GM12878 (cell line): ENCODE results near the gene LRCH3. TPM values are rescaled to one million over a fixed set of nuclear protein-coding genes. Genes with fewer than 3 reads are reported as not detected.

ENCODE experiments used
- BRCA1 ChIP-seq: IDR thresholded peaks from 2 replicates; pipeline ENCODE4 v1.6.1; 2011; ENCODE audit warnings: low read depth, low read length, improper control_type of control experiment
- CREB1 ChIP-seq: IDR thresholded peaks from 2 replicates; pipeline ENCODE4 v1.6.1; 2012; ENCODE audit warnings: low read depth, mild to moderate bottlenecking, inconsistent platforms
- EZH2 ChIP-seq: IDR thresholded peaks from 2 replicates; pipeline ENCODE4 v1.6.1; 2012; ENCODE audit warnings: low read depth, mild to moderate bottlenecking, control low read depth, inconsistent platforms, low read length, borderline replicate concordance; ENCODE audit not compliant: control insufficient read depth
- FOS ChIP-seq: IDR thresholded peaks from 3 replicates; pipeline ENCODE4 v1.6.1; 2011; ENCODE audit warnings: borderline replicate concordance; ENCODE audit not compliant: insufficient read length; ENCODE audit errors: extremely low read depth
- FOXM1 ChIP-seq: IDR thresholded peaks from 2 replicates; pipeline ENCODE4 v1.6.1; 2012; ENCODE audit warnings: low read depth, mild to moderate bottlenecking, inconsistent platforms, low read length, moderate library complexity
- IKZF1 ChIP-seq: fragments of 450-650 bp; conservative IDR thresholded peaks from 2 replicates; pipeline ENCODE4 v1.6.1; 2017; ENCODE audit warnings: antibody characterized with exemption, mild to moderate bottlenecking
- IKZF2 ChIP-seq, 2 experiments: fragments of 450-650 bp; IDR thresholded peaks; 2 replicates each; pipeline ENCODE4 v1.6.1; 2017; ENCODE audit warnings: mild to moderate bottlenecking in 2 of 2, moderate library complexity in 2 of 2
- MTA2 ChIP-seq: fragments of 450-650 bp; IDR thresholded peaks from 2 replicates; pipeline ENCODE4 v1.6.1; 2016; ENCODE audit warnings: low read depth, mild to moderate bottlenecking, moderate library complexity
- NR2F1 ChIP-seq: fragments of 450-650 bp; conservative IDR thresholded peaks from 2 replicates; pipeline ENCODE4 v1.6.1; 2017; ENCODE audit warnings: mild to moderate bottlenecking
- NRF1 ChIP-seq: conservative IDR thresholded peaks from 2 replicates; pipeline ENCODE4 v1.6.1; 2011; ENCODE audit warnings: mild to moderate bottlenecking, low read depth, low read length, improper control_type of control experiment
- PML ChIP-seq: IDR thresholded peaks from 2 replicates; pipeline ENCODE4 v1.6.1; 2012; ENCODE audit warnings: low read length, inconsistent platforms
- RAD51 ChIP-seq: fragments of 450-650 bp; IDR thresholded peaks from 2 replicates; pipeline ENCODE4 v1.6.1; 2016; ENCODE audit warnings: moderate library complexity, mild to moderate bottlenecking, inconsistent platforms
- RBBP5 ChIP-seq: fragments of 200-600 bp; sonication (generic); conservative IDR thresholded peaks from 2 replicates; pipeline ENCODE4 v1.6.1; 2016
- SREBF2 ChIP-seq: IDR thresholded peaks from 2 replicates; pipeline ENCODE4 v1.6.1; 2012; ENCODE audit warnings: mild to moderate bottlenecking, low read length
- TBL1XR1 ChIP-seq: IDR thresholded peaks from 2 replicates; pipeline ENCODE4 v1.6.1; 2012; ENCODE audit warnings: low read depth, low read length, improper control_type of control experiment
- ZNF207 ChIP-seq: fragments of 450-650 bp; IDR thresholded peaks from 2 replicates; pipeline ENCODE4 v1.6.1; 2014; ENCODE audit warnings: antibody characterized with exemption, mild to moderate bottlenecking, borderline replicate concordance
- ZNF274 ChIP-seq: IDR thresholded peaks from one replicate; pipeline ENCODE4 v1.8.0; 2011; ENCODE audit not compliant: insufficient read length, insufficient read depth
- polyA plus RNA-seq, 11 experiments: library from polyadenylated mRNA; depleted of rRNA in 4 of 11; unstranded in 6 of 11; stranded (reverse) in 5 of 11; fragments of >200 nt; fragmentation: Nextera tagmentation in 4 of 11; fragmentation: Illumina TruSeq in 1 of 11; extraction: Ambion mirVana in 4 of 11; extraction: Trizol in 1 of 11; gene quantifications; 1 replicate in 1 of 11; 2 replicates in 10 of 11; pipeline versions ENCODE4 v1.2.1 to v1.2.3, GENCODE V29; 2011 to 2016; ENCODE audit warnings: inconsistent platforms in 2 of 11, missing spikeins in 2 of 11, low read depth in 1 of 11
- total RNA-seq, 4 experiments: library from RNA; depleted of rRNA in 3 of 4; stranded (reverse); fragments of >200 nt in 3 of 4; fragmentation: Illumina TruSeq in 1 of 4; extraction: Trizol in 1 of 4; gene quantifications; 2 replicates each; pipeline versions ENCODE4 v1.2.1 to v1.2.3, GENCODE V29; 2013 to 2021
- TF ChIP-seq, protein P1 (sequence below): fragments of 150-350 bp; IDR thresholded peaks from 2 replicates; pipeline ENCODE4 v1.6.1; 2014; ENCODE audit warnings: mild to moderate bottlenecking, low read depth, low read length
- TF ChIP-seq, protein P2 (sequence below): IDR thresholded peaks from 2 replicates; pipeline ENCODE4 v1.6.1; 2011; ENCODE audit warnings: low read depth, mild to moderate bottlenecking, low read length, moderate library complexity, borderline replicate concordance; ENCODE audit errors: extremely low read depth
- TF ChIP-seq, protein P3 (sequence below): fragments of 450-650 bp; IDR thresholded peaks from 2 replicates; pipeline ENCODE4 v1.6.1; 2017; ENCODE audit warnings: borderline replicate concordance
- TF ChIP-seq, protein P4 (sequence below): fragments of 450-650 bp; IDR thresholded peaks from 2 replicates; pipeline ENCODE4 v1.6.1; 2017; ENCODE audit warnings: mild to moderate bottlenecking, moderate library complexity
- TF ChIP-seq, protein P5 (sequence below): IDR thresholded peaks from 2 replicates; pipeline ENCODE4 v1.6.1; 2012; ENCODE audit warnings: low read depth, low read length, improper control_type of control experiment

Gene LRCH3
- total and polyA plus RNA-seq, 10 of the 15 experiments (the other 5 are each of a cell fraction or from before 2014, with no cell fraction given): 3.9 to 136 (median 40.6) TPM

DNA sequence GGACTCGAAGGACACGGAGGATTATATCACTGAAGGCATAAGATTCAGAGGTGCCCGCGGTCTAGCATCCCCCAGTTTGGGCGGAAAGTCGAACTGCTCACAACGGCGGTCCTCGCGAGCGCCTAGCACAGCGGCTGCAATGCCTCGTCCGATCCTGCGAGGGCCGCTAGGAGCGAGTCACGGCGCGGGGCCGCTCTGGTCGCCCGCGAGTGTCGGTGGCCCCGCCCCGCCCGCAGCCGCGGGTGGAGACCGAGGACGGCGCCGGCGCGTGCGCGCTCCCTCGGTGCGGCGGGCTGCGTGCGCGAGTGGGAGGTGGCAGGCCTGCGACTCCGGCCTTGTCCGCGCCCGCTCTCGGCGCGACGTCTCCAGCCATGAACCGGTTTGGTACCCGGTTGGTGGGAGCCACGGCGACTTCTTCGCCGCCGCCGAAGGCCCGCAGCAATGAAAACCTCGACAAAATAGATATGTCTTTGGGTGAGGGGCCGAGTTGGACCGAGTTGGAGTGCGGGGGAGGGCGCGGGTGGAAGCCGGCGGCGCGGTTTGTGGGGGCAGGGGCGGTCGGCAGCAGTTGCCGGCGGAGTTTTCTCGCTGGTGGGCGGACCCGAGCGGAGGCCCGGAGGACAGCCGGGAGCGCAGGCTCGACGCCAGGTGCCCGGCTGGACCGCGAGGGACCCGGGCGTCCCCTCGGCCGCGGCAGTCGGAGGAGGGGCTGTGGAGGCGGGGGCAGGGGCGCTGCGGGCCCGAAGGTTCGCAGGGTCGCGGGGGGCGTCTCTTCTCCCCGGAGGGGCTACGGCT, 41.3 kb upstream of the LRCH3 start, which contains the start of gene FYTTD1 (continued):
- peak; percentile 84 for TF ChIP-seq IKZF1
- TF ChIP-seq EZH2: no peak
- TF ChIP-seq, protein P1, sequence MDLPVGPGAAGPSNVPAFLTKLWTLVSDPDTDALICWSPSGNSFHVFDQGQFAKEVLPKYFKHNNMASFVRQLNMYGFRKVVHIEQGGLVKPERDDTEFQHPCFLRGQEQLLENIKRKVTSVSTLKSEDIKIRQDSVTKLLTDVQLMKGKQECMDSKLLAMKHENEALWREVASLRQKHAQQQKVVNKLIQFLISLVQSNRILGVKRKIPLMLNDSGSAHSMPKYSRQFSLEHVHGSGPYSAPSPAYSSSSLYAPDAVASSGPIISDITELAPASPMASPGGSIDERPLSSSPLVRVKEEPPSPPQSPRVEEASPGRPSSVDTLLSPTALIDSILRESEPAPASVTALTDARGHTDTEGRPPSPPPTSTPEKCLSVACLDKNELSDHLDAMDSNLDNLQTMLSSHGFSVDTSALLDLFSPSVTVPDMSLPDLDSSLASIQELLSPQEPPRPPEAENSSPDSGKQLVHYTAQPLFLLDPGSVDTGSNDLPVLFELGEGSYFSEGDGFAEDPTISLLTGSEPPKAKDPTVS: no peak
- TF ChIP-seq NR2F1: 0 out of 2 replicates have a peak, but pooled peaks have one; percentile 30
- TF ChIP-seq PML: no peak; the same call in 1 of the 2 replicates
- TF ChIP-seq BRCA1: no peak
- no peak for TF ChIP-seq ZNF274
- no peak for TF ChIP-seq SREBF2
- TF ChIP-seq TBL1XR1: no peak
- TF ChIP-seq ZNF207: peak; percentile 94
- peak; percentile 62 for TF ChIP-seq NRF1
- TF ChIP-seq, protein P2, sequence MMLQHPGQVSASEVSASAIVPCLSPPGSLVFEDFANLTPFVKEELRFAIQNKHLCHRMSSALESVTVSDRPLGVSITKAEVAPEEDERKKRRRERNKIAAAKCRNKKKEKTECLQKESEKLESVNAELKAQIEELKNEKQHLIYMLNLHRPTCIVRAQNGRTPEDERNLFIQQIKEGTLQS: no peak
- TF ChIP-seq FOS: no peak
- TF ChIP-seq, protein P3, sequence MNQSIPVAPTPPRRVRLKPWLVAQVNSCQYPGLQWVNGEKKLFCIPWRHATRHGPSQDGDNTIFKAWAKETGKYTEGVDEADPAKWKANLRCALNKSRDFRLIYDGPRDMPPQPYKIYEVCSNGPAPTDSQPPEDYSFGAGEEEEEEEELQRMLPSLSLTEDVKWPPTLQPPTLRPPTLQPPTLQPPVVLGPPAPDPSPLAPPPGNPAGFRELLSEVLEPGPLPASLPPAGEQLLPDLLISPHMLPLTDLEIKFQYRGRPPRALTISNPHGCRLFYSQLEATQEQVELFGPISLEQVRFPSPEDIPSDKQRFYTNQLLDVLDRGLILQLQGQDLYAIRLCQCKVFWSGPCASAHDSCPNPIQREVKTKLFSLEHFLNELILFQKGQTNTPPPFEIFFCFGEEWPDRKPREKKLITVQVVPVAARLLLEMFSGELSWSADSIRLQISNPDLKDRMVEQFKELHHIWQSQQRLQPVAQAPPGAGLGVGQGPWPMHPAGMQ: no peak
- TF ChIP-seq, protein P4, sequence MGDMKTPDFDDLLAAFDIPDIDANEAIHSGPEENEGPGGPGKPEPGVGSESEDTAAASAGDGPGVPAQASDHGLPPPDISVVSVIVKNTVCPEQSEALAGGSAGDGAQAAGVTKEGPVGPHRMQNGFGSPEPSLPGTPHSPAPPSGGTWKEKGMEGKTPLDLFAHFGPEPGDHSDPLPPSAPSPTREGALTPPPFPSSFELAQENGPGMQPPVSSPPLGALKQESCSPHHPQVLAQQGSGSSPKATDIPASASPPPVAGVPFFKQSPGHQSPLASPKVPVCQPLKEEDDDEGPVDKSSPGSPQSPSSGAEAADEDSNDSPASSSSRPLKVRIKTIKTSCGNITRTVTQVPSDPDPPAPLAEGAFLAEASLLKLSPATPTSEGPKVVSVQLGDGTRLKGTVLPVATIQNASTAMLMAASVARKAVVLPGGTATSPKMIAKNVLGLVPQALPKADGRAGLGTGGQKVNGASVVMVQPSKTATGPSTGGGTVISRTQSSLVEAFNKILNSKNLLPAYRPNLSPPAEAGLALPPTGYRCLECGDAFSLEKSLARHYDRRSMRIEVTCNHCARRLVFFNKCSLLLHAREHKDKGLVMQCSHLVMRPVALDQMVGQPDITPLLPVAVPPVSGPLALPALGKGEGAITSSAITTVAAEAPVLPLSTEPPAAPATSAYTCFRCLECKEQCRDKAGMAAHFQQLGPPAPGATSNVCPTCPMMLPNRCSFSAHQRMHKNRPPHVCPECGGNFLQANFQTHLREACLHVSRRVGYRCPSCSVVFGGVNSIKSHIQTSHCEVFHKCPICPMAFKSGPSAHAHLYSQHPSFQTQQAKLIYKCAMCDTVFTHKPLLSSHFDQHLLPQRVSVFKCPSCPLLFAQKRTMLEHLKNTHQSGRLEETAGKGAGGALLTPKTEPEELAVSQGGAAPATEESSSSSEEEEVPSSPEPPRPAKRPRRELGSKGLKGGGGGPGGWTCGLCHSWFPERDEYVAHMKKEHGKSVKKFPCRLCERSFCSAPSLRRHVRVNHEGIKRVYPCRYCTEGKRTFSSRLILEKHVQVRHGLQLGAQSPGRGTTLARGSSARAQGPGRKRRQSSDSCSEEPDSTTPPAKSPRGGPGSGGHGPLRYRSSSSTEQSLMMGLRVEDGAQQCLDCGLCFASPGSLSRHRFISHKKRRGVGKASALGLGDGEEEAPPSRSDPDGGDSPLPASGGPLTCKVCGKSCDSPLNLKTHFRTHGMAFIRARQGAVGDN: peak; percentile 97
- TF ChIP-seq CREB1: peak; percentile 42; the same call in 1 of the 2 replicates
- no peak for TF ChIP-seq MTA2
- no peak; the same call in 1 of the 2 replicates for TF ChIP-seq RBBP5
- 0 out of 4 replicates have a peak, but pooled peaks of 1 of the 2 experiments have one; percentile 4 for TF ChIP-seq IKZF2 (IDR thresholded peaks at IDR 0.05)
- no peak for TF ChIP-seq RAD51
- TF ChIP-seq, protein P5, sequence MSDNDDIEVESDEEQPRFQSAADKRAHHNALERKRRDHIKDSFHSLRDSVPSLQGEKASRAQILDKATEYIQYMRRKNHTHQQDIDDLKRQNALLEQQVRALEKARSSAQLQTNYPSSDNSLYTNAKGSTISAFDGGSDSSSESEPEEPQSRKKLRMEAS: peak; percentile 61; the same call in 1 of the 2 replicates
- TF ChIP-seq FOXM1: no peak
